Thymus (tissue), 11 donors: Measurements from ENCODE around the gene NAA25. TPM values are rescaled to one million over a fixed set of nuclear protein-coding genes. Genes with fewer than 3 reads are reported as not detected.

ENCODE experiments used
- DNase-seq, 9 donors: peaks; one replicate each; pipeline ENCODE4 v3.0.0-alpha.2; 2013; ENCODE audit warnings: low spot score in 9 of 9, low read depth in 6 of 9, missing footprints in 1 of 9
- H3K27ac ChIP-seq, 2 donors: one replicate each; pipeline ENCODE4 v1.5.1; 2013; ENCODE audit warnings: control low read depth in 1 of 2, low read depth in 1 of 2, low read length in 1 of 2, mild to moderate bottlenecking in 1 of 2, moderate library complexity in 1 of 2
- H3K27me3 ChIP-seq, 2 donors: one replicate each; pipeline ENCODE4 v1.5.1; 2013; ENCODE audit warnings: low read length in 1 of 2; ENCODE audit not compliant: control insufficient read depth in 2 of 2, insufficient read depth in 1 of 2
- H3K36me3 ChIP-seq, 2 donors: one replicate each; pipeline ENCODE4 v1.5.1; 2013; ENCODE audit warnings: low read length in 1 of 2, mild to moderate bottlenecking in 1 of 2, moderate library complexity in 1 of 2; ENCODE audit not compliant: control insufficient read depth in 2 of 2, insufficient read depth in 2 of 2
- H3K4me1 ChIP-seq, 2 donors: one replicate each; pipeline ENCODE4 v1.5.1; 2013; ENCODE audit warnings: low read length in 2 of 2; ENCODE audit not compliant: control insufficient read depth in 2 of 2, insufficient read depth in 2 of 2
- H3K4me3 ChIP-seq, 2 donors: one replicate each; pipeline ENCODE4 v1.5.1; 2013; ENCODE audit warnings: low read length in 2 of 2, control low read depth in 1 of 2, mild to moderate bottlenecking in 1 of 2
- H3K9me3 ChIP-seq, 2 donors: one replicate each; pipeline ENCODE4 v1.5.1; 2013; ENCODE audit warnings: low read length in 1 of 2, mild to moderate bottlenecking in 1 of 2; ENCODE audit not compliant: control insufficient read depth in 2 of 2, insufficient read depth in 1 of 2
- WGBS: extraction: QIAGEN DNeasy Blood & Tissue Kit; methylation state at CpG from one replicate; pipeline ENCODE4 v1.1.7; 2013; 5-methylcytosine and 5-hydroxymethylcytosine counted together
- polyA plus RNA-seq: library from polyadenylated mRNA; stranded (reverse); fragments of 200-250 nt; gene quantifications from one replicate; pipeline ENCODE4 v1.2.3, GENCODE V29; 2013
- total RNA-seq: library from RNA; stranded (reverse); fragments of 120-200 nt; gene quantifications from one replicate; pipeline ENCODE4 v1.2.4, GENCODE V29; 2013
- donor health status: healthy.

NAA25 gene
- total and polyA plus RNA-seq, 2 donors, result 9.2 to 11.4 TPM

- no peak for DNase-seq
- 99% methylated on average over 3 of the region's 3 CpGs for WGBS
- no peaks in the 10 kb centered on the region for H3K27me3 ChIP-seq
- H3K27ac ChIP-seq, result no peak overlapping the region
- H3K4me3 ChIP-seq, result no peak overlapping the region
- no peaks in the 10 kb centered on the region for H3K9me3 ChIP-seq
- H3K36me3 ChIP-seq, result peaks cover 36 to 42% of the 10 kb centered on the region in 2 donors
- H3K4me1 ChIP-seq, result peaks cover 4 to 5% of the 10 kb centered on the region in 2 donors
These were observed 26.1 kb upstream of the NAA25 start for GRCh38 chr12:112134731-112135130.

- no peaks in the 10 kb centered on the region for H3K9me3 ChIP-seq
- H3K27me3 ChIP-seq, result no peaks in the 10 kb centered on the region
- H3K27ac ChIP-seq, result no peak overlapping the region
- H3K4me1 ChIP-seq, result peaks cover 4 to 8% of the 10 kb centered on the region in 2 donors
- DNase-seq, result no peak
- peaks cover 31 to 32% of the 10 kb centered on the region in 2 donors for H3K36me3 ChIP-seq
- no peak overlapping the region for H3K4me3 ChIP-seq
- 98% methylated on average over 5 of the region's 5 CpGs for WGBS
These were observed 24.8 kb upstream of the NAA25 start for GRCh38 chr12:112133418-112133817.

DNA sequence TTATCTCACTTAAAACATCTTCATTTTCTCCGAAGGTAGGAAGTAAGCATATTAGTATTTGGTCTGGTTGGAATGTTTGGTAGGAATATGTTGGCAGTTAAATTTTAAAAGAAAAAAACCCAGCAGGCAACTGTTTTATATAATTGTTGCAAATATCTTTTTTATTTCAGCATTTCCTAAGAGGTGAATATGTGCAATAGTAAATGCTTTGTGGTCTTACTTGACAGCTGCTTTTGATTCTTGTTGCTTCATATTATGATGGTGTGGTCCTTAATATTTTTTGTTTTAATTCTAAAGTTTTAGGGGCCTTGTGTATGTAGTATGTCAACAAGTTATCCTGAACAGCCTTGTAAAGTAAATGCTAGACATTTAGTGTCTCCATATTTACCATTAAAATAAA, 23.1 kb upstream of the NAA25 start:
- H3K27ac ChIP-seq, result no peak overlapping the region
- no peaks in the 10 kb centered on the region for H3K9me3 ChIP-seq
- H3K4me1 ChIP-seq, result peaks cover 8 to 9% of the 10 kb centered on the region in 2 donors
- no peak overlapping the region for H3K4me3 ChIP-seq
- no peak for DNase-seq
- peaks cover 19 to 22% of the 10 kb centered on the region in 2 donors for H3K36me3 ChIP-seq
- WGBS, result 96% methylated on average over 1 of the region's 1 CpG
- no peaks in the 10 kb centered on the region for H3K27me3 ChIP-seq

GRCh38 chr12:112130441-112130998, 21.9 kb upstream of the NAA25 start:
- DNase-seq, result peak in 5 of 9 donors; percentile 28 to 72 (median 41)
- Histone ChIP-seq H3K36me3 (peaks cover 9 to 12% of the 10 kb centered on the region in 2 donors), H3K27me3 (no peaks in the 10 kb centered on the region), H3K4me3 (no peak overlapping the region), H3K27ac (peak overlapping the region; percentile 65 to 68), H3K9me3 (no peaks in the 10 kb centered on the region), H3K4me1 (peaks cover 16% of the 10 kb centered on the region in 2 donors)
- WGBS, result 2% methylated on average over 2 of the region's 2 CpGs

- Histone ChIP-seq H3K36me3 (no peaks in the 10 kb centered on the region), H3K4me1 (peaks cover 16 to 22% of the 10 kb centered on the region in 2 donors), H3K9me3 (no peaks in the 10 kb centered on the region), H3K27me3 (peaks cover 0 to 2% of the 10 kb centered on the region in 2 donors), H3K4me3 (no peak overlapping the region), H3K27ac (no peak overlapping the region)
- DNase-seq, result no peak
- WGBS, result 90% methylated on average over 7 of the region's 7 CpGs
These were observed 18.3 kb upstream of the NAA25 start for GRCh38 chr12:112126911-112127310.

- peak overlapping the region; percentile 74 to 91 for H3K4me3 ChIP-seq
These were observed 17.4 kb upstream of the NAA25 start for GRCh38 chr12:112126000-112126438.

DNA sequence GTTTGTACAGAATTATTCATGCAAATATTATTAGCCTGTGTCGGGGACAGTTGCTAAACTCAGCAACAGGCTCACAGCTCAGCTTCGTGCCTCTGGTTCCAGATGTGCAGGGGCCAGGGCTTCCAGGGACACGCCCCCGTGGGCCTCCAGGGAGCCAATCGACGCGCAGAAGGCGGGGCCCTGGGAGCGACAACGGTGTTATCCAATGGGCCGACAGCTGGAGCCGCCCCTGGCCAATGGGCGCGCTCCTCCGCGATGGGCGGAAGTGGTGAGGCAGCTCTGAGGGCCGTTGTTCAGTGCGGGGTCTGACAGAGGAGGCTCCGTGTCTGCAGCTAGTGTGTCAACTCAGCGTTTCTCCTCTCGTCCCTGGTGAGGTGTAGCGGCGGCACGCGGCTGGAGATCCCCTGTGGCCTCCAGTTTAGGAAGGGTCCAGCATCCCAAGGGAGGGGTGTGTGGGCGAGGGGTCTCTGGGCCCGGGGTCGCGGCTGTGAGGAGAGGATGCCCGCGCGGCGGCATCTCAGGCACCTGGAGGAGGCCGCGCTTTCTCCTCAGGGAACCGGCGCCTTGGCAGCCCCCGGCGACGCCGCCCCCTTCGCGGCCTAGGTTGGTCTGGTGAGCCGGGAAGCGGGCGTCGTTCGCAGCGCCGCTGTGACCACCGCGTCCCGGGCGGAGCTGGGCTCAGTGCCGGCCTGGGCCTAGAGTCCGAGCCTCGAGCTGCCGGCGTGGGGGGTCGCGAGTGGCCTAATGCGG, 16.8 kb upstream of the NAA25 start, which contains the start of gene TRAFD1:
TSS of gene TRAFD1 (plus strand) at position 311 of the 750 bp plus-strand sequence. CDS start 4,963 bp downstream, outside the sequence.
- Histone ChIP-seq H3K27ac (peak within 1 kb of the TSS; percentile 96 to 97), H3K4me1 (peaks cover 13 to 22% of the 10 kb centered on the region in 2 donors), H3K9me3 (no peaks in the 10 kb centered on the region), H3K36me3 (no peaks in the 10 kb centered on the region), H3K27me3 (peaks cover 0 to 2% of the 10 kb centered on the region in 2 donors), H3K4me3 (peak within 1 kb of the TSS; percentile 74 to 91)
- under 1% methylated on average over 63 of the region's 63 CpGs for WGBS
- DNase-seq, result peak; percentile 92 to 99 (median 97)

More at GRCh38 chr12:112126000-112126438, 17.4 kb upstream of the NAA25 start:
- WGBS, result 5% methylated on average over 25 of the region's 25 CpGs
- peak in 2 of 9 donors; percentile 3 to 41 for DNase-seq
- peaks cover 16 to 22% of the 10 kb centered on the region in 2 donors for H3K4me1 ChIP-seq
- peak overlapping the region; percentile 96 to 97 for H3K27ac ChIP-seq
- H3K9me3 ChIP-seq, result no peaks in the 10 kb centered on the region
- peaks cover 0 to 2% of the 10 kb centered on the region in 2 donors for H3K27me3 ChIP-seq
- H3K36me3 ChIP-seq, result no peaks in the 10 kb centered on the region

- Histone ChIP-seq H3K36me3 (no peaks in the 10 kb centered on the region), H3K27ac (no peak overlapping the region), H3K9me3 (no peaks in the 10 kb centered on the region), H3K4me3 (no peak overlapping the region), H3K4me1 (peaks cover 12 to 19% of the 10 kb centered on the region in 2 donors), H3K27me3 (peaks cover 0 to 2% of the 10 kb centered on the region in 2 donors)
- 8% methylated on average over 1 of the region's 1 CpG for WGBS
- no peak for DNase-seq
These were observed 16.3 kb upstream of the NAA25 start for GRCh38 chr12:112124918-112125249.
